C4-2B (cell line): ENCODE results near the gene FAM184A.

ENCODE experiments used
- H3K27ac ChIP-seq: fragments of 450-650 bp; 2 replicates; pipeline ENCODE4 v1.5.1; 2017
- CTCF ChIP-seq: fragments of 450-650 bp; conservative IDR thresholded peaks from 2 replicates; pipeline ENCODE4 v1.5.1; 2017; ENCODE audit warnings: mild to moderate bottlenecking
- ZFX ChIP-seq: fragments of 450-650 bp; IDR thresholded peaks from 2 replicates; pipeline ENCODE4 v1.6.1; 2017

FAM184A gene

GRCh38 chr6:118934461-118935330 is 143.8 kb downstream of the FAM184A start, which contains the start of gene MCM9:
Gene MCM9 (minus strand): TSS chr6:118935159. CDS start chr6:118931723, 3,436 bp downstream.
- TF ChIP-seq ZFX (peak; percentile 59; the same call in 1 of the 2 replicates), CTCF (no peak)
- peak within 1 kb of the TSS; percentile 91 for H3K27ac ChIP-seq

- H3K27ac ChIP-seq, result peak overlapping the region; percentile 91
- TF ChIP-seq ZFX (no peak), CTCF (no peak)
Observed at GRCh38 chr6:118933855-118934460, 144.5 kb downstream of the FAM184A start.

GRCh38 chr6:118932421-118932820 is 146.0 kb downstream of the FAM184A start:
- H3K27ac ChIP-seq, result no peak overlapping the region
- no peak for TF ChIP-seq ZFX

- no peak for TF ChIP-seq CTCF
- TF ChIP-seq ZFX, result no peak
- H3K27ac ChIP-seq, result no peak overlapping the region
Observed at GRCh38 chr6:118931436-118931835, 147.0 kb downstream of the FAM184A start.

GRCh38 chr6:118930680-118931079 is 147.8 kb downstream of the FAM184A start:
- no peak for TF ChIP-seq ZFX
- no peak for TF ChIP-seq CTCF
- no peak overlapping the region for H3K27ac ChIP-seq

- H3K27ac ChIP-seq, result no peak overlapping the region
- TF ChIP-seq ZFX, result no peak
- no peak for TF ChIP-seq CTCF
Observed at GRCh38 chr6:118923035-118923434, 155.4 kb downstream of the FAM184A start.

- TF ChIP-seq CTCF (no peak), ZFX (no peak)
- no peak overlapping the region for H3K27ac ChIP-seq
Observed at GRCh38 chr6:118921084-118921483, 157.4 kb downstream of the FAM184A start.
